ENCODE results near the gene NFE2L2.
A peak's percentile ranks its signal among the peaks of the same experiment; 100 is the strongest.
"Not testable (repeated sequence)": the region's sequence is repeated elsewhere in the genome, so short reads cannot be mapped to it uniquely, and the experiment has no call there.

Gene NFE2L2

DNA sequence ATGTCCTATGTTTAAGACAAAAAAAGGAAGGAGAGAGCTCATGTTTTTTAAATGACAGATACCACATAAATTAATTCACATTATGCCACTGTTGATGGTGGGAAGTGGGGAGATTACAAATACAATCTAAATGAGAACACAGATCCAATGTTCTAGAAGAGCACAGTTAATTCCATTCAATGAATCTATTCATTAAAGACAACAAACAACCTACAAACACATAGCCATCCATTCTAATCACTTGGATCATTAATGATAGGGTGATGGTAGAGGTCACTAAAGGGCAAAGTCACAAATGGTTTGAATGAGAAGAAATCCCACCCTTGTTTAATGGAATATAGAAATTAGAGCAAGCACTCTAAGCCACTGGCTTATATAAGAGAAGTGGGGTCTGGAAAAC lies 30.3 kb downstream of the NFE2L2 start:
- DNase-seq (ENCODE audit: low read depth), result no peak

DNA sequence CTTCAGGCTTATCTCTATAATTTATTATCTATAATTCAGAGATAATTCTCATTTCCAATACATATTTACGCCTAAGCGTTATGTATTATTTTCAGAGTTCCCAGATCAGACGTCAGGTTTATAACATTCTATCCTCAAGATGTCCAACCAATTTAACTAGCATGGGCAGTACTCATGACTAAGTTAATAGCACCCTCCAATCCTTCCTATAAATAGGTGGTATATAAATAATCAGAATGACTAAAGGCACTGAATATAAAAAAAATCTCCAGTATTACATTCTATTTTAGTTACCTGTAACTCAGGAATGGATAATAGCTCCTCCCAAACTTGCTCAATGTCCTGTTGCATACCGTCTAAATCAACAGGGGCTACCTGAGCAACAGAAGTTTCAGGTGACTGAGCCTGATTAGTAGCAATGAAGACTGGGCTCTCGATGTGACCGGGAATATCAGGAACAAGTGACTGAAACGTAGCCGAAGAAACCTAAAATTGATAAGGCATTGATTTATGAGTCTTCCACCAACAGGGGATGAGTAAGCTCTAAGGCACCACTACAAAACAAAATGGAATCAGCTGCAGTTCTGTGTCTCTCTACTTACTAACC lies 32.3 kb downstream of the NFE2L2 start:
- no peak for DNase-seq (ENCODE audit: low read depth)

DNA sequence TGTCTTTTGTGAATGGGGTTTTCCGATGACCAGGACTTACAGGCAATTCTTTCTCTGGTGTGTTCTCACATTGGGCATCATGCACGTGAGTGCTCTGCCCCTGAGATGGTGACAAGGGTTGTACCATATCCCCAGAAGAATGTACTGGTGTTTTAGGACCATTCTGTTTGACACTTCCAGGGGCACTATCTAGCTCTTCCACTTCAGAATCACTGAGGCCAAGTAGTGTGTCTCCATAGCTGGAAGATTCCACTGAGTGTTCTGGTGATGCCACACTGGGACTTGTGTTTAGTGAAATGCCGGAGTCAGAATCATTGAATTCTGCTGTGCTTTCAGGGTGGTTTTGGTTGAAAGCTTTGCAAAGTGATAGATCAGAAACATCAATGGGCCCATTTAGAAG lies 33.3 kb downstream of the NFE2L2 start:
- no peak for DNase-seq (ENCODE audit: low read depth)

DNA sequence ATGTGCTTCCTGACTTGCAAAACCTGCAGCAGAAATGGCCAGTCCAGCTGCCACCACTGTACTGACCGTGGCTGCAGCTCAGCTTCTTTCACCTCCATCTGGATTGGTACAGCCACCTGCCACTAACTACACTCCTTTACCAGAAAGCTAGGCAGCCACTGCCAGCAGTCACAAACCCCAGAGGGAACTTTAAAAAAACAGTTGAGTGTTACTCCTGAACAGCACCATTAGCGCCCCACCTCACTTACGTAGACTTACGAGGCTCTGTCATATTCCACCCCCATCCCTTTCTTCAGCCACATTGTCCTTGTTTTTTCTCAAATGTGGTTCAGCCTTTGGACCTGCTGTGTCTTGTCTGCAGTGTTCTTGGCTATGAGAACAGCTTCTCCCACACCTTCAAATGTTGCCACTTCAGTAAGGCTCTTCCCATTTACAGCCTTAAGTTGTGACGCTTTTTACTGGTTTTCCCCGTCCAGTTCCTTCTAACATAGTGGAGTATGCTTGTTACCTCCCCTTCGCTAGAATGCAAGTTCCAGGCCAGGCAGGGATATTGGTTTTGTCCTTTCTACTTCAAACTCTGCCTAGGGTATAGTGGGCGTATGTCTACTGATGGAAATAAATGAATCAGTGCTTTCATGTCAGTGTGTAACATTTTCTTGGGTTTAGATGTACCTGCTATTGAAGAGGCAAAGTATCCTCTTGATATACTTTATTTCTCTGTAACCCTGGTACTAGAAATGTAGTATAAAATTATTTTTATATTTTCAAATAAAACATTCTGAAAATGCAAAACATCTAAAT lies 34.9 kb downstream of the NFE2L2 start:
- no peak for DNase-seq (ENCODE audit: low read depth)

DNA sequence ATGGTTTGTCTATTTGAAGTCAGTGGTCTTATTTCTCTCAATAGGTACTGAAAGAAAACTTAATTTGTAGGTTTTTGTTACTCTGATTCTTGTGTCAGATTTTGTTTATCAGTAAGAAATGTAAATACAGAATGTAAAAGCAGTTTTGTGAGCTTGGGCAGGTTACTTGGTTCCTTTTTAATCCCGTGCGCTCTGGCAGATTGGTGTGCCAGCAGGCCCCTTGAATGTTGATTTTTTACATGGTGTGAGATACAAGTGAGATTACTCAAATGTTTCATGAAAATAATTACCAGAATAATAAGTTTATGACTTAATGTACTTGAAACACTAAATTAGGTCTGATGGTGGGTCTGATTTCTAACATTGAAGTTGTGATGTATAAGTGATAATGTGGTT lies 38.6 kb downstream of the NFE2L2 start:
- DNase-seq (ENCODE audit: low read depth), result no peak

DNA sequence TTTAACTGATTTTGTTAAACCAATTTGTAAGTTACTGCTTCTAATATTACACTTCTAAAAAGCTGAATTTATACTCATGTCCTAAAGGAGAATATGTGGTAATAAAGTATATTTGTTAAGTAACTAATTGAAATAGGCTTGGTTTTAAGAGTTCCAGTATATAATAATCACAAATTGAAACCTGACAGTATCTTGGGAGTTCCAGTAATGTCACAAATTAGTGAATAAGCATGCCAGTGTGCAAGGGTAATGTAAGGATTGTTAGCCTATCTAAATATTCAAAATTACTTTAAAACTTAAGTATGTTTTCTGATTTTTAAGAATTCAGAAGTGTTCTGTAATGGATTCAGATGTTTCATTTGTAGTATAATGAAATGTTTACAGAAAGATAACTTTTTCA lies 41.1 kb downstream of the NFE2L2 start:
- DNase-seq (ENCODE audit: low read depth), result not testable (repeated sequence)

DNA sequence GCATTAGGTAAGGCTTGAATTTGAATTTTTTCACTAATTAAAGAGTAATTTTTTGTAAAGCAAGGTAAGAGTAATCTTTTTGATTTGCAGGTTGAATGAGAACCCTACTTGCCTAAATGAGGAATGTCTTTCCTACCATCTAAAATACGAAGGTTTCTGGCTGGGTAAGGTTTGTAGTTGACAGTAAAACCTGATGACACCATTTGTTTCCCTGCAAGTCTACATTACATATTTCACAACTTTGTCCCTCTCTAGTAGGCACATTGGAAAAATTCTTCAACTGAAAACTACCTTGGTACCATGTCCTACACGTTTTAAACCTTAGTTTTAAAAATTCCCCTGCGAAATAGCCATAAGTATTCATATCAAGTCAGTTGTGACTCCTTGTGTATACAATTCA lies 42.6 kb downstream of the NFE2L2 start:
- no peak for DNase-seq (ENCODE audit: low read depth)

DNA sequence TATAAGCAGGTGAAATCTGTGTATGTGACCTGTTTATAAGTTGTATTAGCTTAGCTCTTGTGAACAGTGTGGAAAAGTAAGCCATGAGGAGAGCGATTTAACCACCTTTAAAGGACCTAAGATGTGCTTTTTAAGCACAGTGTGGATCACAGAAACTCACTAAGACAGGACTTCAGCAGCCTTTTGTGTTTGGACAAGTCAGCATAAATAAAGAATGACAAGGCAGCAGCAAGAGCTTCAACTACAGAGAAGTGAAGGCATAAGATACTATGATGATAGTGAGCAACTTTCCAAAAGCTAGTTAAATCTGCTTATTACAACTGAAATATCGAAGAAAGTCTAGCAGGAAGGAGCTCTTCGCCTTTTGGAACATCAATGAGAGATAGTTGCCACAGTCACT lies 43.0 kb downstream of the NFE2L2 start:
- no peak for DNase-seq (ENCODE audit: low read depth)

DNA sequence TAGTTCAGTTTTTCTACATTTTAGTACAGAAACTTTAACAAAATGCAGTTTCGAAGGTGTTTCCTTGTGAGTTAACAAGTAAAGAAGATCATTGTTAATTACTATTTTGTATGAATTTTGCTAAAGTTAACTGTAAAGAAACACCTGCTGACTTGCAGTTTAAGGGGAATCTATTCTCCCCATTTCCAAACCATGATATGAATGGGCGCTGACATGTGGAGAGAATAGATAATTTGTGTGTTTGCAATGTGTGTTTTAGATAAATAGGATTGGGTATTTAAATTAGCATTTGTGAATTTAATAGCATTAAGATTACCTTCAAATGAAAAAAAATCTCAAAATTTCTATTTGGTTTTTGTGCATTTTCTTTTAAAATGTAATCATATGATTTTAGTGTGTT lies 44.7 kb downstream of the NFE2L2 start:
- not testable (repeated sequence) for DNase-seq (ENCODE audit: low read depth)

DNA sequence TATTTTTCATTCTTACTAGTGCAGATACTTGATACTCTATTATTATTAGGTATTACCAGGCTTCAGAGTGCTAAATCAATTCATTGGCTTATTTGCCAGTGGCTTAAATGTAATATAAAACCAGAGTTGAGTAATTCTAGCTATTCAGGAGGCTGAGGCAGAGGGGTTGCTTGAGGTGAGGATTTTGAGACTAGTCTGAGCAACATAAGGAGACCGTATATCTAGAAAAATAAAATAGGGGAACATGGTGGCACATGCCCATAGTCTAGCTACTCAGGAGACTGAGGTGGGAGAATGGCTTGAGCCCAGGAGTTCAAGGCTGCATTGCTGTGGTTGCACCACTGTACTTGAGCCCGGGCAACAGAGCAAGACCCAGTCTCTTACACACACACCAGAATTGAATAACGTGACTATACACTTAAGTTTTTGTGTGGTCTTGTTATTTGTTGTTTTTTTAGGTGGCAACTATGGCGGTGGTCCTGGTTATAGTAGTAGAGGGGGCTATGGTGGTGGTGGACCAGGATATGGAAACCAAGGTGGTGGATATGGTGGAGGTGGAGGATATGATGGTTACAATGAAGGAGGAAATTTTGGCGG lies 47.2 kb downstream of the NFE2L2 start:
- no peak for DNase-seq (ENCODE audit: low read depth)

DNA sequence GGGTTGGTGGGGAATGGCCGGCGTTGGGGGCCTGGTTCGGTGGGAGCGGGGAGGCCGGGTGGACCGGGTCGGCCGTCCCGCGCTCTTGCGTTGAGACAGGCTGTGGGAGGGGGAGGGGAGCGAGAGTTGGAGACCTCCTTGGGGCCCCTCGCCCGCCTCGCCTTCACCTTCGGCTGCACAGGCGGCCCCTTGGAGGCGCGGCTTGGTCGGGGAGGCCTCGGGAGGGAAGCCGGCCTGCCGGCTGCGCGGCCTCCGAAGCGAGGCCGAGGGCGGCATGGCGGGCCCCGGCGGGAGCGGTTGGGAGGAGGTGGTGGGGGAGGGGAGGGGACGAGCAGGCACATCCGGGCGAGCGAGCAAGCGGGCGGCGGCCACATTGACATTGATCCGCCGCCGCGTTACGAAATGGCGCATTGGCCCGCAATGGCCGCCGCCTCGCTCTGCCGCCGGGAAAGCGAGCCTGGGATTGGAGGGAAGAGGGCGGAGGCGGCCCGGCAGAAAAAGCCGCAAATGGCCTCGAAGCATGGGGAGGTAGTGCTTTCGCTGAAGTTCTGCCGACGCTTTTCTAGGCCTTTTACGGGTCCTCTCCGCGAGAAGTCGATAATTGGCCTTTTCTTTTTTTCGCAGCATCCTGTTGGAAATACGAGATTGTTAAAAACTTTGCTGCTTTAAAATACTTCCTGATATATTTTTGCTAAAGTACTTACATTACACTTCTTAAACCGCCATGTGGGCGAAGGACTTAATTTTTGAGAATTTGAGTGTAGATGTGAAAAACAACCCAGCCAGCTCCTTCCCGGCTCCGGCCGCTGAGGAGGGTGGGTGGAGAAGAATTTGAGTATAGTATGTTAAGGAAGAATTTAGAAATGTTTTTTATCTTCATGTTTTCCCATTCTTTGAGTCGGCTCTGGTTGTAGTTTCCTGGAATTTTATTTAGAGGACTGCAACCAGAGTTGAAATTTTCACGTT lies 51.4 kb downstream of the NFE2L2 start:
- peak; percentile 88 for DNase-seq (ENCODE audit: low read depth)

DNA sequence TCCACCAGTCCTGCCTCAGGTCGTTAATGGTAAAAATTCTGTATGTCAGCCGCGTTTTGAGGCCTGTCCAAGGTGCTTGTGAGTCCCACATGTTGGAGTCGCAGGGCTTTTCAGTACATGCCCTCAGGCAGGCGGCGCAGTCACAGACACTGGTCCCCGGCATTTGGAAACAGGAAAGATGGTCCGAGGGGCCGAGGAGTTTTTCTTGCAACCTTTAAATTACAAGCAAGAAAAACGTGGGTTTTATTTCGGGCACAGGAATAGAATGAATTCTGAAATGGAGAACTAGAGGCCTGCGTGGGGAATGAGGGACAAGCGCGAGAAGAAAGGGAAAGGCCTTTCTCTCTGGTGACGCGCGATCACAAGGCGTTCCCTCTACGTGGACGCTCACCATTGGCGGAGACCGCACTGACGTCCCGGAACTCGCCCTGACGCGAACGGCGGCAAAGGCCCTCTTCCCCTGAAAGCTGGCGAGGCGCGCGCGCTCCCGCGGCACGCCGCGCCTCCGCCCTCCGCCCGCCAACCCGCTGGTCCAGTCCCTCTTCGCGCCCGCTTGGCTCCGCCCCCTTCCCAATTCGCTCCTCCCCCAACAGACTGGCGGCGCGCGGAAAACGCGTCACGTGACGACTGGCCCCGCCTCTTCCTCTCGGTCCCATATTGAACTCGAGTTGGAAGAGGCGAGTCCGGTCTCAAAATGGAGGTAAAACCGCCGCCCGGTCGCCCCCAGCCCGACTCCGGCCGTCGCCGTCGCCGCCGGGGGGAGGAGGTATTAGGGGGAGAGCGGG lies 52.2 kb downstream of the NFE2L2 start, which contains the start of gene HNRNPA3:
Gene HNRNPA3, plus strand, starts transcription at position 689 of the 785 bp plus-strand sequence. Its CDS starts 6 bp downstream, at position 695.
- peak; percentile 99 for DNase-seq (ENCODE audit: low read depth)

DNA sequence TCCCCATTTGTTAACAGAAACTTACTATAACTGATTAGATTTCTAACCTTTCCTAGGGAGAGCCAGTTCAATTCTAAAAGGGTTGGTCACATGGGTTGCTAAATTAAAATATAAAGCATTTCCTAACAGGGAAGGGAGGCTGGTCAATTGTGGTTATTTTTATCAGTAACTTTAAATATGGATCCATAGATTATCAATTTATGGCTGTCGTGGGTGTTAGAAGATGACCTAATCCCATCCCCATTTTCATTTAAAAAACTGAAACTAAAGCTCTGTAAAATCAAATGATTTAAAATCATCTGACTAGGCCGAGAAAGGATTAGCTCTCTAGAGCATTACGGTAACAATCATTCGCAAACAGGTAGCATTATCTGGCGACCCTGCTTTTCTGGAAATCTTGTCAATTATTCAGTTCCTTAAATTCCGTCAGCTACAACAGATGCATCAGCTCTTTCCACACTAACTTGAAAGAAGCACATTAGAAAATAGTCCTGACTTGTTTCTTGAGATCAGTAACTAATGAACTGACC lies 52.9 kb downstream of the NFE2L2 start:
- no peak for DNase-seq (ENCODE audit: low read depth)

DNA sequence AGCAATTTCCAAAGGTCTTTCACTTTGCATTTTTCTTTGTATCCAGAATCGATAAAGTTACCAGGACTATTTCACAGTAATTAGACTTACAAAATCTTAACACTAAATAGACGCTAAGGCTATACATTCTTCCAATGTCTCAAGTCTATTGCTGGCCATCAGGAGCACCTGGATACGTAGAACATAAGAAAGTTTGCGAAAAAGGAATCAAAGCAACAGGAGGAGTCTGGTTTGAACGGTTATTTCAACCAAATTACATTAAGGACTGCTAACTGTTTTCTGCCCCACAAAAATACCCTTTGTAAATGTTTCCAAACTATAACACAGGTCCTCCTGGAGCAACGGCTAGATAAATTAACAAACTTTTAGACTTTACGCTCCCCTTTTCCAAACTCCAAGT lies 53.4 kb downstream of the NFE2L2 start:
- DNase-seq (ENCODE audit: low read depth), result no peak

DNA sequence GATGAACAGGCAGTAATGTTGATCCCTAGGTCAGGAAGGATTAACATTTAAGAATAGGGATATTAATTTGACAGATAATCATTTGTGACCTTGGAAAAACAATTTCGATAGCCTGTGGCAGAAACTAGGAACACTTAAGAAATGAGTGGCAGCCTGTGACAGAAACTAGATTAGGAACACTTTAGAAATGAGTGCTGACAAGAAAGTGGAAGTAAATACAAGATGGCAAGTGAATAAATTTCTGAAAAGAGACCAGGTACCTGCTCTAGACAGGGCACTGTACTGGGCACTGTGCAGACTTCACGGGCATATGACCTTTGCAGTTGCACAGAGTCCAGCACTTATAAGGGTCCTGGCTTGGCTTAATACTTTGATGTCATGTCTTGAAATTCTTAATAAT lies 57.4 kb downstream of the NFE2L2 start:
- DNase-seq (ENCODE audit: low read depth), result no peak

DNA sequence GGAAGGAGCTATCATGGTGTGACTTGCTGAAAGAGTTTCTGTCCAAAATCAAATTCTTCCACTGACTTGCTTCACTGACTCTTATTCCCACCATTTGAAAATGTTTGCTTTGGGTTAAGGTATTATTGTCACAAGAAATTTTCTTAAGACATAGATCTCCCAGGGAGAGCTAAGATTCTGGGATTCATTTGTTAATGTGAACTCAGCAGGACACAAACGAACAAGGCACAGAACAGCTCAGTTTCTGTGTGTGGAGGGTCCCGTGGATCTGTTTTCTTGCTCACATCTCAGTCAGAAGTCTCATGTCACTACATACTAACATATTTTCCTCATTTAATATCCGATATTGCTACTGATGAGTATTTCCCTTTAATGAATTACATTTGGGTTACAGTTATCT lies 60.1 kb downstream of the NFE2L2 start:
- no peak for DNase-seq (ENCODE audit: low read depth)

DNA sequence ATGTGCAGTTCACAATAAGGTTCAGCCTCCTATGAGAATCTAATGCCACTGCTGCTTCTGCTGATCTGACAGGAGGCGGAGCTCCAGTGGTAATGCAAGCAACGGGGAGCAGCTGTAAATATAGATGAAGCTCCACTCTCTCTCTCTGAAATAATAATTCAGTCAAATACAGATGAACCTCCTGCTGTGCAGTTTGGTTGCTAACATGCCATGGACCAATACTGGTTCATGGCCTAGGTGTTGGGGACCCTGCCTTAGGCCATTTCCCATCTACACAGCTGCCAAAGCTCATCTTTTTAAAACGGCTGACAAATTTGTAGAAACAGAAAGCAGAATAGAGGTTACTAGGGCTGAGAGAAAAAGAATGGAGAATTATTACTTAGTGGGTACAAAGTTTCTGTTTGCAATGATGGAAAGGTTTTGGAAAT lies 62.6 kb downstream of the NFE2L2 start:
- no peak for DNase-seq (ENCODE audit: low read depth)

DNA sequence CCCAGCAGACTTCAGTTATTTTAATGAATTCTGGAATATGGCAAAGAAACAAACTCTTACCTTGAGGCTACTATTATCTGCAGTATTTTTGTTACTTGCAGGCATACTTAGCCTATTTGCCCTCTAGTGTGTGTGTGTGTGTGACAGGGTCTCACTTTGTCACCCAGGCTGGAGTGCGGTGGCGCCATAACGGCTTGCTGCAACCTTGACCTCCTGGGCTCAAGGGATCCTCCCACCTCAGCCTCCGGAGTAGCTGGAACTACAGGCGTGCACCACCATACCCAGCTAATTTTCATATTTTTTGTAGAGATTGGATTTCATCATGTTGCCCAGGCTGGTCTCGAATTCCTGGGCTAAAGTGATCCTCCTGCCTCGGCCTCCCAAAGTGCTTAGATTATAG lies 64.1 kb downstream of the NFE2L2 start:
- DNase-seq (ENCODE audit: low read depth), result not testable (repeated sequence)

DNA sequence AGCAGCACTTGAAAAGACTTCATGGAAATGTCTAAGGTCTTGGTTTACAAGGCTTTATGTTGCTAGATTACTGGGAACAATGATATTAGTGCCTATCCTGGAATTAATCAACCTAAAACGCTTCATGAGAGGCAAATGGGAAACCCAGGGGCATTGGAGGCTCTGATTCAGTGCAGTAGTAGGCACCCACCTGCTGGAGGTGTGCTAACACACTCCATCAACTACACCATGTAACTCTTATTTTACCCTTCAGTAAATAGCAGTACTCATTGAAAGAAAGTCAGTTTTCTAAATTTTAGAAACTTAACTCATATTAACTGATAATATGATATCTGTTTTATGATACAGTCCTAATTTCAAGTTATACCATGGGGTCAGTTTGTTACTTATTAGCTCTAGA lies 69.3 kb downstream of the NFE2L2 start:
- DNase-seq (ENCODE audit: low read depth), result no peak

DNA sequence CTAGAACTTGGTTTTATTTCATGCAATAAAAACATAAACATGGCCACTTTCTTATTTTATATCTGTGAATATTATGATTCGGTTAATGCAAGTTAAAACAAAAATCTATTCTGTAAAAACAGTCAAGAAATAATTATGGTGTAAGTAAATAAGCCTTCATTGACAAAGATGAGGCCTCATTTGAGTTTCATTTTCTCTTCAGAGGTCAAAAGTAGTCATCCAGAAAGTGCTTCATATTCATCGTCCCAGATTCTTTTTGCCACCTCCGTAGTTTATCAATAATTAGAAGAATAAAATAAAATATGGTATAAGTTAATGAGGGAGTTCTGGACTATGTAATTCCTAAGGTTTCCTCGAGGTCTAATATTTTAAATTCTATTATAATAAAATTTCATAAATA lies 71.3 kb downstream of the NFE2L2 start:
- no peak for DNase-seq (ENCODE audit: low read depth)

DNA sequence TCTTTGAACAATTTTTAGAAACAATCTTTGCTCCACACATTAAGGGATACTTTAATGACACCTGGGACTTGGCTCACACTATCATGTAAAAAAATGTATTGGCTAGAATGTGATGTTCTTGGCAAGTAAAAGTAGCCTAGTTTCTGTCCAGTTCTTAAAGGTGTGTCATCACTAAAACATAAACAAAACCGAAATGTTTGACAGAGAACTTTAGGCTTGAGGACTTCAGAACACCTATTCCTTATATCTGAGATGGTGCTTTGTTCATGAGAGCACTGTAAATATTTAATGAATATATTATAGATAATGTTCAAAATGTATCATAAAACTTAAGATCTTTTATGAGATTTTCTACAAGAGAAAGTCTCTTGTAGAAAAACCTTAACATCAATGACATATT lies 71.7 kb downstream of the NFE2L2 start:
- no peak for DNase-seq (ENCODE audit: low read depth)

All from activated T-cell treated with anti-CD3 and anti-CD28 coated beads for 24 hours (primary cell).